Measurements from ENCODE around the gene PARP14. TPM values are rescaled to one million over a fixed set of nuclear protein-coding genes. Genes with fewer than 3 reads are reported as not detected.
A peak's percentile ranks its signal among the peaks of the same experiment; 100 is the strongest.

The PARP14 gene
- total and polyA plus RNA-seq, 2 experiments from 2014 or later, result 8.5 to 33.1 TPM

GRCh38 chr3:122754929-122755328 is 74.3 kb downstream of the PARP14 start:
- peak; percentile 65 for DNase-seq (ENCODE audit: low spot score)
- TF ChIP-seq CTCF (IDR thresholded peaks at IDR 0.05; ENCODE audit: poor library complexity), result peak; percentile 61
- no peak for TF ChIP-seq EZH2phosphoT487 (IDR thresholded peaks at IDR 0.05; ENCODE audit: low read depth, severe bottlenecking, unreplicated experiment)
- no peak for TF ChIP-seq EZH2 (IDR thresholded peaks at IDR 0.05; ENCODE audit: borderline replicate concordance)
- Histone ChIP-seq H3K27ac (peak overlapping the region; percentile 87), H3K4me3 (no peak overlapping the region), H3K4me1 (ENCODE audit: insufficient read depth) (peaks cover 16% of the 10 kb centered on the region), H3K9me3 (ENCODE audit: low read depth) (no peaks in the 10 kb centered on the region), H3K9me2 (replicated peaks; ENCODE audit: insufficient read depth) (no peaks in the 10 kb centered on the region), H3K4me2 (peak overlapping the region; percentile 28), H3K36me3 (replicated peaks; ENCODE audit: insufficient read depth, low read depth) (no peaks in the 10 kb centered on the region), H3K79me2 (no peaks in the 10 kb centered on the region), H2AFZ (no peak overlapping the region), H3K27me3 (no peaks in the 10 kb centered on the region), H4K20me1 (ENCODE audit: insufficient read depth, poor library complexity, severe bottlenecking) (no peaks in the 10 kb centered on the region)
- 70% methylated on average over 5 of the region's 5 CpGs for WGBS (ENCODE audit: low lambda C conversion rate, missing lambda C conversion rate)

GRCh38 chr3:122755491-122755890 is 74.9 kb downstream of the PARP14 start:
- no peaks in the 10 kb centered on the region for H3K9me3 ChIP-seq (ENCODE audit: low read depth)

GRCh38 chr3:122758877-122759560 is 78.4 kb downstream of the PARP14 start:
- no peak for TF ChIP-seq CTCF (IDR thresholded peaks at IDR 0.05; ENCODE audit: poor library complexity)
- no peak for TF ChIP-seq EZH2phosphoT487 (IDR thresholded peaks at IDR 0.05; ENCODE audit: low read depth, severe bottlenecking, unreplicated experiment)
- no peak for TF ChIP-seq EZH2 (IDR thresholded peaks at IDR 0.05; ENCODE audit: borderline replicate concordance)
- Histone ChIP-seq H3K4me2 (no peak overlapping the region), H3K27ac (no peak overlapping the region), H3K4me1 (ENCODE audit: insufficient read depth) (peaks cover 25% of the 10 kb centered on the region), H2AFZ (no peak overlapping the region), H3K36me3 (replicated peaks; ENCODE audit: insufficient read depth, low read depth) (no peaks in the 10 kb centered on the region), H3K27me3 (no peaks in the 10 kb centered on the region), H3K9me3 (ENCODE audit: low read depth) (no peaks in the 10 kb centered on the region), H3K4me3 (no peak overlapping the region), H3K9me2 (replicated peaks; ENCODE audit: insufficient read depth) (no peaks in the 10 kb centered on the region), H3K79me2 (no peaks in the 10 kb centered on the region), H4K20me1 (ENCODE audit: insufficient read depth, poor library complexity, severe bottlenecking) (no peaks in the 10 kb centered on the region)
- no peak for DNase-seq (ENCODE audit: low spot score)
- WGBS (ENCODE audit: low lambda C conversion rate, missing lambda C conversion rate), result 90% methylated on average over 3 of the region's 3 CpGs

More at GRCh38 chr3:122755491-122755890, 74.9 kb downstream of the PARP14 start:
- H3K79me2 ChIP-seq, result no peaks in the 10 kb centered on the region
- H3K4me3 ChIP-seq, result no peak overlapping the region
- peaks cover 22% of the 10 kb centered on the region for H3K4me1 ChIP-seq (ENCODE audit: insufficient read depth)
- DNase-seq (ENCODE audit: low spot score), result peak; percentile 62
- H2AFZ ChIP-seq, result no peak overlapping the region
- H3K27me3 ChIP-seq, result no peaks in the 10 kb centered on the region
- 53% methylated on average over 2 of the region's 2 CpGs for WGBS (ENCODE audit: low lambda C conversion rate, missing lambda C conversion rate)
- H3K9me2 ChIP-seq (replicated peaks; ENCODE audit: insufficient read depth), result no peaks in the 10 kb centered on the region
- H4K20me1 ChIP-seq (ENCODE audit: insufficient read depth, poor library complexity, severe bottlenecking), result no peaks in the 10 kb centered on the region
- peak overlapping the region; percentile 90 for H3K27ac ChIP-seq
- H3K36me3 ChIP-seq (replicated peaks; ENCODE audit: insufficient read depth, low read depth), result no peaks in the 10 kb centered on the region
- TF ChIP-seq EZH2 (IDR thresholded peaks at IDR 0.05; ENCODE audit: borderline replicate concordance) (no peak), EZH2phosphoT487 (IDR thresholded peaks at IDR 0.05; ENCODE audit: low read depth, severe bottlenecking, unreplicated experiment) (no peak), CTCF (IDR thresholded peaks at IDR 0.05; ENCODE audit: poor library complexity) (no peak)
- H3K4me2 ChIP-seq, result peak overlapping the region; percentile 40

Measured in hepatocyte (in vitro differentiated cells).